ENCODE data around the gene FDX2.
"Not testable (repeated sequence)": the region's sequence is repeated elsewhere in the genome, so short reads cannot be mapped to it uniquely, and the experiment has no call there.

Gene FDX2

DNA sequence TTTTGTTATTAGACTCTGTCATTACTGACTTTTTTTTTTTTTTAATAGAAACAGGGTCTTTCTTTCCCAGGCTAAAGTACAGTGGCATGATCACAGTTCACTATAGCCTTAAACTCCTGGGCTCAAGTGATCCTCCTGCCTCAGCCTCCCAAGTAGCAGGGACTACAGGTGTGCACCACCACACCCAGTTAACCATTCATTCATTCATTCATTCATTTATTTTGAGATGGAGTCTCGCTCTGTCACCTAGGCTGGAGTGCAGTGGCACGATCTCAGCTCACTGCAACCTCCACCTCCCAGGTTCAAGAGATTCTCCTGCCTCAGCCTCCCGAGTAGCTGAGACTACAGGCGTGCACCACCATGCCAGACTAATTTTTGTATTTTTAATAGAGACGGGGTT, 33.8 kb downstream of the FDX2 start:
- not testable (repeated sequence) for DNase-seq

DNA sequence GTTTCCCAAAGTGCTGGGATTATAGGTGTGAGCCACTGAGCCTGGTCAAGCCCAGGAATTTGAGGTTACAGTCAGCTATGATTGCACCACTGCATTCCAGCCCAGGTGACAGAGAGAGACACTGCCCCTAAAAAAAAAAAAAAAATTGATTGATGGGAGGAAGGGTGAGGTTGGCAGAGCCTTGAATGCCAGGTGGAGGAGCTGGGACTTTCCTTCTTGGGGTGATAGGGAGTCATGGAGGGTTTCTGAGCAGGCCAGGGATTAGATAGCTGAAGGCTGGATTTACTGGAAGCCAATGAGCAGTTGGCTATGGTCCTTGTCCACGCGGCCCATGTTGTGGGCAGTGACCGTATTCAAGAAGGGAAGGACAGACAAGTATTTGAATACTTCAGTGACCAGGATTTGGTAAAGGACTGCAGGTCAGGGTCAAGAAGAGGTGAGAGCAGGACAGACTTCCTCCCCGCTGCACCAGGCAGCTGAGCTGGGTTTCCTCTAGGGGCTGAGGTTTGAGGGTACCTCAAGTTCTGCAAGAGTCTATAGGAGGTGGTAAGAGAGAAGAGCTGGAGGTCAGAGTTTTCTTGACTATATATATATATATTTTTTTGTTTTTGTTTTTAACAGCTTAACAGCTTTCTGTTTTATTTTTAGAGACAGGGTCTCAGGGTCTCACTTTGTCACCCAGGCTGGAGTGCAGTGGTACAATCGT, 35.9 kb downstream of the FDX2 start:
- DNase-seq, result no peak

DNA sequence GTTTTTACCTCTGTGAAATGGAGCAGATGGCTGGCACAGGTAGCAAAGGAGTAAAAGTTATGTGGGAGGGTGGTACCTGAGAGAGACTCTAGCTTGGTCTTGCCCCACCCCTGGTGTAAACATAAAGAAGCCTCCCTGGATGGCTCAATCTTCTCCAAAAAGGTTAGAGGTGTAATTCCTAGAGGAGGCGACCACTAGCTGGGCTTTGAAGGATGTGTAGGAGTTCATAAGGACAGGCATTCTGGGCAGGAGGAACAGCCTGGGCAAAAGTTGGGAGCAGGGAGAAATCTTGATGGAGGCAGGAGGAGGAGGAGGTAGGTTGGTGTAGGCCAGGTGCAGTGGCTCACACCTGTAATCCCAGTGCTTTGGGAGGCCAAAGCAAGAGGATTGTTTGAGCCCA, 36.9 kb downstream of the FDX2 start:
- DNase-seq, result no peak

DNA sequence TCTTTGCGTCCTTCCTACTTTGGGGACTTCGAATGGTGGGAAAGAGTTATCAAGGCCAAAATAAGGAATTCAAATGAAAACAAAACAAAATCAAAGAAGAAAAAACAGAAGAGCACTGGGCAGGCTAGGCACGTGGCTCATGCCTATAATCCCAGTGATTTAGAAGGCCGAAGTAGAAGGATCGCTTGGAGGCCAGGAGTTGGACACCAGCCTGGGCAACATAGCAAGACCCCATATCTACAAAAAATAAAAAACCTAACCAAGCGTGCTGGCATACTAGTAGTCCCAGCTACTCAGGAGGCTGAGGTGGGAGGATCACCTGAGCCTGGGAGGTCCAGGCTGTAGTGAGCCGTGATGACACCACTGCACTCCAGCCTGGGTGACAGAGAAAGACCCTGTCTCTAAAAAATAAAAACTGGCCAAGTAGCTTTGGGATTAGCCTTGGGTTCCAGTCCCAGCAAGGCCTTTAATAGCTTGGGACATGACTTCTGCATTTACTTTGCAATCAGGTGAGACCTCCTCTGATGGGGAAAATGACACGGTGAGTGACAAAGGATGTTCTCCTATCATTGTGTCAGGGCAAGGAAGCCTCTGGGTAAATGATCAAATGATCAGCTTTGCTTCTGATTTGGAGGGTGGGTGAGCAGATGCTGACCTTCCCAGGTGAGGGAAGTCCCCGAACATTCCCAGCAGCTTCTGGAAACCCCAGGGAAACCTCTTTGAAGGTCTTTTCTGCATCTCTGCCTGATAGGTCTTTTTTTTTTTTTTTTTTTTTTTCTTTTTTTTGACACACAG, 37.8 kb downstream of the FDX2 start:
- DNase-seq, result no peak

DNA sequence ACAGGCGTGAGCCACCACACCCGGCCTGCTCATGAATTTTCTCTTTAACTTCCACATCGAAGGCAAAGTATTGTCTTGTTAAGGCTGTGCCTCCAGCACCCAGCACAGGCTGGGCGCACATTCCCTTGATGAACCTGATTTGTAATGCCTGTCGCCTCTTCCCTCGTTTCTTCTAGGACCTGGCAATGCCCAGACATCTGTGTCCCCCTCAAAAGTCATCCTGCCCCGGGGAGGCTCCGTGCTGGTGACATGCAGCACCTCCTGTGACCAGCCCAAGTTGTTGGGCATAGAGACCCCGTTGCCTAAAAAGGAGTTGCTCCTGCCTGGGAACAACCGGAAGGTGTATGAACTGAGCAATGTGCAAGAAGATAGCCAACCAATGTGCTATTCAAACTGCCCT, 41.2 kb downstream of the FDX2 start:
- DNase-seq, result no peak

DNA sequence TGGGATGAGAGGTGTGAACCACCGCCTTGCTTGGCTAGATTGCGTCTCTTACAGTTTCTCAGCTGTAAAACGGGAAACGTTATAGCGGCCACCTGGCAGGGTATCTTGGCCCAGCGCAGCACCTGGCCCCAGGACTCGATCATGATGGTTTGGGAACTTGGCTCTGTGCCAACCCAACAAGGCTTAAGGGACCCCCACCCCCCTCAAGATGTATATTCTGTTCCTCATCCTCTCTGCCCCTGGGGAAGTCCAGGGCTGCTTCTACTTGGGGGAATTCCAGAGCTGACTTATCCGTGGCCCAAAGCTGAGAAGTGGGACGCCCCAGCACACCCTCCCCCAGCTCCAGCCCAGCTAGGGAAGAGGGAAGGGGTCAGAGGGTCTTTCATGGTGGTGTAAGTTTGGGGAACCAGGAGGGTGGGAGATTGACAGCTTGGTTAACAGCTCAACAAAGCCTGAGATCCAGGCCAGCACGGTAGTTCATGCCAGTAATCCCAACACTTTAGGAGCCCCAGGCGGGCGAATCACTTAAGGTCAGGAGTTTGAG, 44.2 kb downstream of the FDX2 start:
- DNase-seq, result no peak

DNA sequence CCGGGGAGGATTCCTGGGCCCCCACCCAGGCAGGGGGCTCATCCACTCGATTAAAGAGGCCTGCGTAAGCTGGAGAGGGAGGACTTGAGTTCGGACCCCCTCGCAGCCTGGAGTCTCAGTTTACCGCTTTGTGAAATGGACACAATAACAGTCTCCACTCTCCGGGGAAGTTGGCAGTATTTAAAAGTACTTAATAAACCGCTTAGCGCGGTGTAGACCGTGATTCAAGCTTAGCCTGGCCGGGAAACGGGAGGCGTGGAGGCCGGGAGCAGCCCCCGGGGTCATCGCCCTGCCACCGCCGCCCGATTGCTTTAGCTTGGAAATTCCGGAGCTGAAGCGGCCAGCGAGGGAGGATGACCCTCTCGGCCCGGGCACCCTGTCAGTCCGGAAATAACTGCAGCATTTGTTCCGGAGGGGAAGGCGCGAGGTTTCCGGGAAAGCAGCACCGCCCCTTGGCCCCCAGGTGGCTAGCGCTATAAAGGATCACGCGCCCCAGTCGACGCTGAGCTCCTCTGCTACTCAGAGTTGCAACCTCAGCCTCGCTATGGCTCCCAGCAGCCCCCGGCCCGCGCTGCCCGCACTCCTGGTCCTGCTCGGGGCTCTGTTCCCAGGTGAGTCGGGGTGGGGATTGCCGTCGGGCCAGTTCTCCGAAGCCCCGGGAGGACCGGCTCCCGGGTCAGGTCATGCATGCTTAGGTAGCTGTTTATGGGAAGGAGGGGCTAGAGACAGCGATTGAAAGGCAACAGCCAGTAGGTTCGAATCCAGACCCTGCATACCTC, 45.0 kb downstream of the FDX2 start, which contains the start of gene ICAM1:
TSS of gene ICAM1 (plus strand) at position 505 of the 779 bp plus-strand sequence. CDS start at position 545, 40 bp downstream.
- DNase-seq, result no peak

DNA sequence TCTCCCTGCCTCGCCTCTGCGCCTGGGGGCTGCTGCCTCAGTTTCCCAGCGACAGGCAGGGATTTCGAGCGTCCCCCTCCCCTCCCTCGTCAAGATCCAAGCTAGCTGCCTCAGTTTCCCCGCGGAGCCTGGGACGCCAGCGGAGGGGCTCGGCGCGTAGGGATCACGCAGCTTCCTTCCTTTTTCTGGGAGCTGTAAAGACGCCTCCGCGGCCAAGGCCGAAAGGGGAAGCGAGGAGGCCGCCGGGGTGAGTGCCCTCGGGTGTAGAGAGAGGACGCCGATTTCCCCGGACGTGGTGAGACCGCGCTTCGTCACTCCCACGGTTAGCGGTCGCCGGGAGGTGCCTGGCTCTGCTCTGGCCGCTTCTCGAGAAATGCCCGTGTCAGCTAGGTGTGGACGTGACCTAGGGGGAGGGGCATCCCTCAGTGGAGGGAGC, 45.6 kb downstream of the FDX2 start:
- no peak for DNase-seq

DNA sequence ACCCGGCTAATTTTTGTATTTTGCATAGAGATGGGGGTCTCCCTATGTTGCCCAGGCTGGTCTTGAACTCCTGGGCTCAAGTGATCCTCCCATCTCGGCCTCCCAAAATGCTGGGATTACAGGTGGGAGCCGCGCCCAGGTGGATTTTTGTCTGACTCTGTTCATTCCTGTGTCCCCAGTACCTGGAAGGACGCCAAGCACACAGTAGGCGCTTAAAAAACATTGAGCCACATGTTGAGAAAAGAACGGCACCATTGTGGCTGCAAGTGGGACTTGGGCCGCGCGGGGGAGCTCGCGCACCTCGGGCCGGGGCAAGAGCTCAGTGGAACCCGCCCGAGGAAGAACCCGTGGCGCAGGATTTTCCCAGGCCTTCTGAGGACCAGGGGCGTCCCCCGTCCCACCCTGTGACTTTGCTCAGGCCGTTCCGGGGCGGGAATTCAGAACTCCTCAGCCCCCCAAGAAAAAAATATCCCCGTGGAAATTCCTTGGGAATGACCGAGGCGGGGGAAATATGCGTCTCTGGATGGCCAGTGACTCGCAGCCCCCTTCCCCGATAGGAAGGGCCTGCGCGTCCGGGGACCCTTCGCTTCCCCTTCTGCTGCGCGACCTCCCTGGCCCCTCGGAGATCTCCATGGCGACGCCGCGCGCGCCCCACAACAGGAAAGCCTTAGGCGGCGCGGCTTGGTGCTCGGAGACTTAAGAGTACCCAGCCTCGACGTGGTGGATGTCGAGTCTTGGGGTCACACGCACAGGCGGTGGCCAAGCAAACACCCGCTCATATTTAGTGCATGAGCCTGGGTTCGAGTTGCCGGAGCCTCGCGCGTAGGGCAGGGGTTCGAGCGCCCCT, 46.3 kb downstream of the FDX2 start:
- peak; percentile 67 for DNase-seq

DNA sequence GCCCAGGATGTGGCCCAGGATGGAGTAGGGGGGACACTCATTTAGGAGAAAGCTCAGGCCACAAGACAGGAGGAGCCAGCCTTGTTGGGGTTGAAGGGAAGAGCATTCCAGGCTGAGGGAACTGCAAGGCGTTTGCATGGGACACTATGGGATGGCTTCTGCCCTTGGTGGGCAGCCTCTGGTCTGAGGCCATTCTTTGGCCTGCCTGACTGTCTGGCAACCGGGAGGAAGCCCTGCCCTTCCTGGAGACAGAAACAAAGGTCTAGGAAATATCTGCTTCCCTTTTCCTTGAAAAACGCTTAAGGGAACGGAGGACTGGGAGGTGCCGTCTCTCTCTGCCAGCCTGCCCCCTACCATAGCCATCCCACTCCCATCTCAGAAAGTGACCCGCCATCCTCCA, 47.7 kb downstream of the FDX2 start:
- no peak for DNase-seq

DNA sequence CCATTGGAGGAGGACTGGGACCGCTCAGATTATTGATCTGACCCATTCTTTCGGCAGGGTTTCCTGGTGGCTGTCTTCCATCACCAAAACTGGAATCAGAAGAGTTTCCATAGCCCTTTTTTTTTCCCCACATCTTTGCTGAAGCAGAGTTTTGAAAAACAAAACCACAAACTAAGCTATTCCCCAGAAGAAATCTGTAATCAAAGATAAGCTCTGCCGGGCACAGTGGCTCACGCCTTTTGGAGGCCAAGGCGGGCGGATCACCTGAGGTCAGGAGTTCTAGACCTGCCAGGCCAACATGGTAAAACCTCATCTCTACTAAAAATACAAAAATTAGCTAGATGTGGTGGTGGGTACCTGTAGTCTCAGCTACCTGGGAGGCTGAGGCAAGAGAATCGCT, 49.1 kb downstream of the FDX2 start:
- DNase-seq, result no peak

DNA sequence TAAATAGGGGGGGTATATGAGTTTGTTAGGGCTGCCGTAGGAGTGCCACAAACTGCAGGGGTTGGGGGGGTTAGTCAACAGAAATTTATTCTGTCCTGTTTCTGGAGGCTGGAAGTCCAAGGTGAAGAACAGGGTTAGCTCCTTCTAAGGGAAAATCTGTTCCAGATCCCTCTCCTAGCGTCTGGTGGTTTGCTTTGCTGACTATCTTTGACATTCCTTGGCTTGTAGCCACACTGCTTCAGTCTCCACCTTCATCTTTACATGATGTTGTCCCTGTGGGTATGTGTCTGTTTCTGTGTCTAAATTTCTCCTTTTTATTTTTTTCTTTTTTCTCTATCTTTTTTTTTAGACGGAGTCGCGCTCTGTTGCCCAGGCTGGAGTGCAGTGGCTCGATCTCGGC, 53.0 kb downstream of the FDX2 start:
- DNase-seq, result no peak

DNA sequence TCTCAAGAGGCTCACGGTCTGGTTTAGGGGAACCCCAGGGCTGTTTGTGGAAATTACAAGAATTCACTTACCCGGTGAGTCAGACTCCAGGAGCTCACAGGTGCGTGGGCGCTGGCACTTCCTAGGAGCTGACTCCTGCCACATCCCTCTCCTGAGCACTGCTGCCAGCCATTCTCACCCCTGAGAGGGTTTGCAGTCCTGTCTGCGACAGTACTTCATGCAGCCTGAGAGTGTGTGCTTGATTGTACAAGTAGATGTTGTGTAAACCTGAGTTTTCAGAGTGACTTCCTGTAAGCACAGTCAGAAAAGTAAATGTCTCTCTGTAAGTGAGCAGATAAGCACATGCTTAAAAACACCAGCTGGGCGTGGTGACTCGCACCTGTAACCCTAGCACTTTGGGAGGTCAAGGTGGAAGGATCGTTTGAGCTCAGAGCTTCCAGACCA, 55.7 kb downstream of the FDX2 start:
- DNase-seq, result no peak
